ENCODE data around the gene PREX1. TPM values are rescaled to one million over a fixed set of nuclear protein-coding genes. Genes with fewer than 3 reads are reported as not detected.

PREX1 gene
- total RNA-seq, 4 donors from 2014 or later = 29.7 to 56.3 (median 46.6) TPM

- TF ChIP-seq CTCF (IDR thresholded peaks at IDR 0.05; ENCODE audit: low read depth) = no peak
These were observed 23.1 kb upstream of the PREX1 start for GRCh38 chr20:48850977-48851299.

GRCh38 chr20:48850257-48850976 lies 22.6 kb upstream of the PREX1 start:
- no peak for TF ChIP-seq CTCF (IDR thresholded peaks at IDR 0.05; ENCODE audit: low read depth)

GRCh38 chr20:48849779-48850178 lies 22.0 kb upstream of the PREX1 start:
- no peak for TF ChIP-seq CTCF (IDR thresholded peaks at IDR 0.05; ENCODE audit: low read depth)

- no peak for TF ChIP-seq CTCF (IDR thresholded peaks at IDR 0.05; ENCODE audit: low read depth)
These were observed 21.5 kb upstream of the PREX1 start for GRCh38 chr20:48849299-48849698.

- TF ChIP-seq CTCF (IDR thresholded peaks at IDR 0.05; ENCODE audit: low read depth) = no peak
These were observed 19.9 kb upstream of the PREX1 start for GRCh38 chr20:48847498-48848205.

GRCh38 chr20:48846516-48847492 lies 19.0 kb upstream of the PREX1 start:
- TF ChIP-seq CTCF (IDR thresholded peaks at IDR 0.05; ENCODE audit: low read depth) = no peak

Data from subcutaneous adipose tissue (tissue), 4 donors.